Right ventricle myocardium inferior (tissue), 1 donor: ENCODE measurements around the gene BEND3. TPM values are rescaled to one million over a fixed set of nuclear protein-coding genes. Genes with fewer than 3 reads are reported as not detected.

Experiments used
- total RNA-seq: library from RNA; stranded (reverse); fragmentation: NEBNext Ultra II Directional; extraction: Animal tissue kit (Norgen Biotek cat#: 25700); gene quantifications from one replicate; pipeline ENCODE4 v1.2.1, GENCODE V29; 2021
- donor health status: DM: no; HTN: yes; CAD: no; lungs with severe emphysema.

The BEND3 gene
- total RNA-seq, 1 donor from 2014 or later, result 1.6 TPM

Other genes starting within 250 kb of the BEND3 start
- 0.35 TPM for gene CD24, start 140.8 kb downstream of the BEND3 start, total RNA-seq
- 36.5 TPM for gene MTRES1, start 87.3 kb downstream of the BEND3 start, total RNA-seq